HepG2 (cell line): ENCODE data around the gene RAB6B. TPM values are rescaled to one million over a fixed set of nuclear protein-coding genes. Genes with fewer than 3 reads are reported as not detected.

Source experiments
- ATAC-seq: fragments of 200-7000 bp; cut with Tn5 transposase; 3 replicates; pipeline ENCODE4 v1.9.1; 2020; ENCODE audit warnings: mild to moderate bottlenecking, moderate library complexity
- BruUV-seq: library from RNA; stranded (reverse); fragments of 400-500 nt; replicated peaks from 2 replicates; lab custom pipeline; 2021; lab: Mats Ljungman, UMichigan
- CTCF ChIA-PET: fragments of 300-600 bp; formaldehyde crosslinking; extraction: SDS; loops from one replicate; lab custom pipeline; 2021; ENCODE audit warnings: low total read pairs, inconsistent platforms, low intra/inter-chr PET ratio; lab: Yijun Ruan, JAX
- POLR2A ChIA-PET: fragments of 350-600 bp; sonication (Branson Sonifier 250); formaldehyde crosslinking; loops from one replicate; lab custom pipeline; 2020; ENCODE audit warnings: antibody characterized with exemption, inconsistent platforms; lab: Yijun Ruan, JAX
- DNase-seq: peaks from one replicate; pipeline ENCODE4 v3.0.0-alpha.2; 2015; ENCODE audit warnings: low spot score
- FAIRE-seq: peaks from 3 replicates; lab custom pipeline; 2011; peaks lifted over from hg19 to GRCh38; lab: Jason Lieb, UNC
- H2AFZ ChIP-seq: one replicate; pipeline ENCODE4 v1.6.1; 2011; ENCODE audit warnings: low read length, inconsistent platforms
- H3K27ac ChIP-seq: fragments of 300-600 bp; 3 replicates; pipeline ENCODE4 v1.8.0; 2011; ENCODE audit warnings: mixed run types, mild to moderate bottlenecking, mixed read lengths, low read length, inconsistent platforms; ENCODE audit not compliant: insufficient read depth; ENCODE audit errors: extremely low read length
- H3K27me3 ChIP-seq, 2 experiments: fragments of 200-600 bp in 1 of 2; 2 replicates in 1 of 2; 3 replicates in 1 of 2; pipeline versions ENCODE4 v1.6.0 to v1.8.0; 2011; ENCODE audit warnings: low read length in 2 of 2, mild to moderate bottlenecking in 2 of 2, moderate library complexity in 2 of 2, inconsistent platforms in 1 of 2; ENCODE audit not compliant: insufficient read depth in 2 of 2, control insufficient read depth in 1 of 2
- H3K36me3 ChIP-seq, 2 experiments: fragments of 200-600 bp in 1 of 2; replicated peaks in 1 of 2; 2 replicates in 1 of 2; 3 replicates in 1 of 2; pipeline versions ENCODE4 v1.5.1 to v1.8.0; 2011; ENCODE audit warnings: low read length in 2 of 2, inconsistent platforms in 1 of 2; ENCODE audit not compliant: insufficient read depth in 2 of 2, control insufficient read depth in 1 of 2
- H3K4me1 ChIP-seq: 2 replicates; pipeline ENCODE4 v1.5.1; 2012; ENCODE audit warnings: low read length, inconsistent platforms; ENCODE audit not compliant: insufficient read depth
- H3K4me2 ChIP-seq: 2 replicates; pipeline ENCODE4 v1.6.0; 2011; ENCODE audit warnings: low read depth, low read length, inconsistent platforms
- H3K4me3 ChIP-seq, 3 experiments: fragments of 200-600 bp in 1 of 3; sonication (generic), shearing (Covaris generic) in 1 of 3; replicated peaks in 1 of 3; 2 replicates each; pipeline ENCODE4 v1.5.1; 2011 to 2016; ENCODE audit warnings: low read length in 3 of 3, inconsistent platforms in 2 of 3, low read depth in 2 of 3, mild to moderate bottlenecking in 2 of 3, control low read depth in 1 of 3, mixed read lengths in 1 of 3; ENCODE audit not compliant: insufficient read depth in 1 of 3
- H3K79me2 ChIP-seq: one replicate; pipeline ENCODE4 v1.6.1; 2011; ENCODE audit warnings: low read length, inconsistent platforms; ENCODE audit not compliant: insufficient read depth
- H3K9ac ChIP-seq: 2 replicates; pipeline ENCODE4 v1.6.0; 2011; ENCODE audit warnings: mild to moderate bottlenecking, low read depth, low read length, inconsistent platforms; ENCODE audit not compliant: insufficient read depth
- H3K9me3 ChIP-seq: 2 replicates; pipeline ENCODE4 v1.5.1; 2012; ENCODE audit warnings: mild to moderate bottlenecking, low read length
- H4K20me1 ChIP-seq: 2 replicates; pipeline ENCODE4 v1.6.0; 2011; ENCODE audit warnings: inconsistent platforms, mild to moderate bottlenecking, low read length, moderate library complexity; ENCODE audit not compliant: insufficient read depth
- ATF3 ChIP-seq: sonication (generic); formaldehyde crosslinking; IDR thresholded peaks from 2 replicates; pipeline ENCODE4 v1.4.0; 2020; ENCODE audit warnings: missing genetic modification reagents
- PHF8 ChIP-seq: sonication (generic); formaldehyde crosslinking; IDR thresholded peaks from 2 replicates; pipeline ENCODE4 v1.5.0; 2020; ENCODE audit warnings: missing genetic modification reagents
- RNF2 ChIP-seq: fragments of 450-650 bp; conservative IDR thresholded peaks from 2 replicates; pipeline ENCODE4 v1.6.1; 2016; ENCODE audit warnings: low read depth
- ZBTB39 ChIP-seq: sonication (generic); formaldehyde crosslinking; IDR thresholded peaks from 2 replicates; pipeline ENCODE4 v1.5.0; 2020; ENCODE audit warnings: missing genetic modification reagents
- ZNF354B ChIP-seq: sonication (generic); formaldehyde crosslinking; IDR thresholded peaks from 2 replicates; pipeline ENCODE4 v1.8.0; 2022; ENCODE audit warnings: mild to moderate bottlenecking, missing genetic modification reagents
- ZNF407 ChIP-seq: sonication (generic); formaldehyde crosslinking; IDR thresholded peaks from one replicate; pipeline ENCODE4 v1.5.1; 2020; ENCODE audit warnings: mild to moderate bottlenecking, missing genetic modification reagents; ENCODE audit errors: not compliant biosample characterization
- ZNF576 ChIP-seq: sonication (generic); formaldehyde crosslinking; IDR thresholded peaks from 2 replicates; pipeline ENCODE4 v1.4.0; 2020; ENCODE audit warnings: mild to moderate bottlenecking, missing genetic modification reagents
- ZSCAN22 ChIP-seq: sonication (generic); formaldehyde crosslinking; IDR thresholded peaks from 2 replicates; pipeline ENCODE4 v1.4.0; 2020; ENCODE audit warnings: mild to moderate bottlenecking, missing genetic modification reagents
- WGBS: methylation state at CpG from one replicate; pipeline ENCODE4 v1.1.6; 2017; ENCODE audit warnings: low lambda C conversion rate; 5-methylcytosine and 5-hydroxymethylcytosine counted together
- in situ Hi-C: cut with HindIII; loops from 2 replicates; pipeline ENCODE4 v1.10.0; 2017; ENCODE audit warnings: low pct_unique_long_range_greater_than_20kb; ENCODE audit not compliant: extremely low pct_ligation_motif_present
- intact Hi-C: fragments of 100-400 bp; cut with micrococcal nuclease; formaldehyde crosslinking; loops from one replicate; pipeline ENCODE4 v1.10.0; 2022; ENCODE audit not compliant: unreplicated experiment
- polyA plus RNA-seq, 8 experiments: library from polyadenylated mRNA; depleted of rRNA in 3 of 8; stranded (reverse) in 7 of 8; unstranded in 1 of 8; fragments of >200 nt; fragmentation: Illumina TruSeq in 4 of 8; extraction: Trizol in 4 of 8; gene quantifications; 2 replicates each; pipeline versions ENCODE4 v1.2.1 to v1.2.3, GENCODE V29; 2011 to 2016; ENCODE audit warnings: low read depth in 4 of 8, missing spikeins in 1 of 8, mixed read lengths in 1 of 8; ENCODE audit not compliant: insufficient read depth in 1 of 8
- total RNA-seq, 5 experiments: library from RNA; depleted of rRNA; stranded (reverse); fragments of >200 nt; fragmentation: Illumina TruSeq; extraction: Trizol; gene quantifications; 2 replicates each; pipeline ENCODE4 v1.2.3, GENCODE V29; 2016; ENCODE audit warnings: low read depth in 1 of 5

Gene RAB6B
- total and polyA plus RNA-seq, 2 of the 13 experiments (the other 11 are each of a cell fraction or from before 2014, with no cell fraction given) = 0.16 TPM; not detected in 1

- no peak for TF ChIP-seq ZNF354B (CRISPR knock-in tag)
- no peak for TF ChIP-seq ZBTB39 (CRISPR knock-in tag)
Observed at GRCh38 chr3:133915685-133916658, 20.3 kb upstream of the RAB6B start (continued).

GRCh38 chr3:133914839-133915600 lies 19.3 kb upstream of the RAB6B start:
- Histone ChIP-seq H3K36me3 (no peaks in the 10 kb centered on the region), H3K4me3 (no peak overlapping the region), H4K20me1 (no peaks in the 10 kb centered on the region), H3K79me2 (no peaks in the 10 kb centered on the region), H3K9ac (no peak overlapping the region), H3K4me2 (no peak overlapping the region), H3K4me1 (no peaks in the 10 kb centered on the region), H3K27me3 (peaks cover 0 to 15% of the 10 kb centered on the region in 2 experiments; a peak in 1 of 5 replicates), H3K27ac (no peak overlapping the region), H3K9me3 (no peaks in the 10 kb centered on the region), H2AFZ (no peak overlapping the region)
- no TSS peak for BruUV-seq
- WGBS = 20% methylated on average over 12 of the region's 12 CpGs
- intact Hi-C loops (no loop called here), in situ Hi-C loops (no loop called here)
- ATAC-seq (no peak), DNase-seq (no peak), FAIRE-seq (no peak)
- CTCF ChIA-PET = no interaction called here
- POLR2A ChIA-PET = no interaction called here
- TF ChIP-seq ZSCAN22 (CRISPR knock-in tag) (no peak), RNF2 (no peak), ZNF576 (no peak), ZNF407 (CRISPR knock-in tag) (no peak), PHF8 (CRISPR knock-in tag) (no peak), ATF3 (no peak)
